HepG2 (cell line): Measurements from ENCODE around the gene IP6K3. TPM values are rescaled to one million over a fixed set of nuclear protein-coding genes. Genes with fewer than 3 reads are reported as not detected.

Experiments used
- ATAC-seq: fragments of 200-7000 bp; cut with Tn5 transposase; 3 replicates; pipeline ENCODE4 v1.9.1; 2020; ENCODE audit warnings: mild to moderate bottlenecking, moderate library complexity
- BruUV-seq: library from RNA; stranded (reverse); fragments of 400-500 nt; replicated peaks from 2 replicates; lab custom pipeline; 2021; lab: Mats Ljungman, UMichigan
- CTCF ChIA-PET: fragments of 300-600 bp; formaldehyde crosslinking; extraction: SDS; loops from one replicate; lab custom pipeline; 2021; ENCODE audit warnings: low total read pairs, inconsistent platforms, low intra/inter-chr PET ratio; lab: Yijun Ruan, JAX
- POLR2A ChIA-PET: fragments of 350-600 bp; sonication (Branson Sonifier 250); formaldehyde crosslinking; loops from one replicate; lab custom pipeline; 2020; ENCODE audit warnings: antibody characterized with exemption, inconsistent platforms; lab: Yijun Ruan, JAX
- DNase-seq: peaks from one replicate; pipeline ENCODE4 v3.0.0-alpha.2; 2015; ENCODE audit warnings: low spot score
- FAIRE-seq: peaks from 3 replicates; lab custom pipeline; 2011; peaks lifted over from hg19 to GRCh38; lab: Jason Lieb, UNC
- H2AFZ ChIP-seq: one replicate; pipeline ENCODE4 v1.6.1; 2011; ENCODE audit warnings: low read length, inconsistent platforms
- H3K27ac ChIP-seq: fragments of 300-600 bp; 3 replicates; pipeline ENCODE4 v1.8.0; 2011; ENCODE audit warnings: mixed run types, mild to moderate bottlenecking, mixed read lengths, low read length, inconsistent platforms; ENCODE audit not compliant: insufficient read depth; ENCODE audit errors: extremely low read length
- H3K27me3 ChIP-seq, 2 experiments: fragments of 200-600 bp in 1 of 2; 2 replicates in 1 of 2; 3 replicates in 1 of 2; pipeline versions ENCODE4 v1.6.0 to v1.8.0; 2011; ENCODE audit warnings: low read length in 2 of 2, mild to moderate bottlenecking in 2 of 2, moderate library complexity in 2 of 2, inconsistent platforms in 1 of 2; ENCODE audit not compliant: insufficient read depth in 2 of 2, control insufficient read depth in 1 of 2
- H3K36me3 ChIP-seq, 2 experiments: fragments of 200-600 bp in 1 of 2; replicated peaks in 1 of 2; 2 replicates in 1 of 2; 3 replicates in 1 of 2; pipeline versions ENCODE4 v1.5.1 to v1.8.0; 2011; ENCODE audit warnings: low read length in 2 of 2, inconsistent platforms in 1 of 2; ENCODE audit not compliant: insufficient read depth in 2 of 2, control insufficient read depth in 1 of 2
- H3K4me1 ChIP-seq: 2 replicates; pipeline ENCODE4 v1.5.1; 2012; ENCODE audit warnings: low read length, inconsistent platforms; ENCODE audit not compliant: insufficient read depth
- H3K4me2 ChIP-seq: 2 replicates; pipeline ENCODE4 v1.6.0; 2011; ENCODE audit warnings: low read depth, low read length, inconsistent platforms
- H3K4me3 ChIP-seq, 3 experiments: fragments of 200-600 bp in 1 of 3; sonication (generic), shearing (Covaris generic) in 1 of 3; replicated peaks in 1 of 3; 2 replicates each; pipeline ENCODE4 v1.5.1; 2011 to 2016; ENCODE audit warnings: low read length in 3 of 3, inconsistent platforms in 2 of 3, low read depth in 2 of 3, mild to moderate bottlenecking in 2 of 3, control low read depth in 1 of 3, mixed read lengths in 1 of 3; ENCODE audit not compliant: insufficient read depth in 1 of 3
- H3K79me2 ChIP-seq: one replicate; pipeline ENCODE4 v1.6.1; 2011; ENCODE audit warnings: low read length, inconsistent platforms; ENCODE audit not compliant: insufficient read depth
- H3K9ac ChIP-seq: 2 replicates; pipeline ENCODE4 v1.6.0; 2011; ENCODE audit warnings: mild to moderate bottlenecking, low read depth, low read length, inconsistent platforms; ENCODE audit not compliant: insufficient read depth
- H3K9me3 ChIP-seq: 2 replicates; pipeline ENCODE4 v1.5.1; 2012; ENCODE audit warnings: mild to moderate bottlenecking, low read length
- H4K20me1 ChIP-seq: 2 replicates; pipeline ENCODE4 v1.6.0; 2011; ENCODE audit warnings: inconsistent platforms, mild to moderate bottlenecking, low read length, moderate library complexity; ENCODE audit not compliant: insufficient read depth
- KDM6A ChIP-seq: IDR thresholded peaks from 2 replicates; pipeline ENCODE4 v1.6.1; 2016; ENCODE audit warnings: low read depth
- MTA1 ChIP-seq: sonication (generic); formaldehyde crosslinking; IDR thresholded peaks from 2 replicates; pipeline ENCODE4 v1.4.0; 2020; ENCODE audit warnings: missing genetic modification reagents, mild to moderate bottlenecking, borderline replicate concordance
- PHF8 ChIP-seq: sonication (generic); formaldehyde crosslinking; IDR thresholded peaks from 2 replicates; pipeline ENCODE4 v1.5.0; 2020; ENCODE audit warnings: missing genetic modification reagents
- TEAD3 ChIP-seq: optimal IDR thresholded peaks from 2 replicates; pipeline ENCODE3; 2016; ENCODE audit warnings: borderline replicate concordance
- ZNF180 ChIP-seq: sonication (generic); formaldehyde crosslinking; IDR thresholded peaks from 2 replicates; pipeline ENCODE4 v1.4.0; 2020; ENCODE audit warnings: low read depth, missing genetic modification reagents, borderline replicate concordance
- ZNF263 ChIP-seq: sonication (generic); formaldehyde crosslinking; IDR thresholded peaks from 2 replicates; pipeline ENCODE4 v1.4.0; 2020; ENCODE audit warnings: missing genetic modification reagents
- WGBS: methylation state at CpG from one replicate; pipeline ENCODE4 v1.1.6; 2017; ENCODE audit warnings: low lambda C conversion rate; 5-methylcytosine and 5-hydroxymethylcytosine counted together
- in situ Hi-C: cut with HindIII; loops from 2 replicates; pipeline ENCODE4 v1.10.0; 2017; ENCODE audit warnings: low pct_unique_long_range_greater_than_20kb; ENCODE audit not compliant: extremely low pct_ligation_motif_present
- intact Hi-C: fragments of 100-400 bp; cut with micrococcal nuclease; formaldehyde crosslinking; loops from one replicate; pipeline ENCODE4 v1.10.0; 2022; ENCODE audit not compliant: unreplicated experiment
- polyA plus RNA-seq, 8 experiments: library from polyadenylated mRNA; depleted of rRNA in 3 of 8; stranded (reverse) in 7 of 8; unstranded in 1 of 8; fragments of >200 nt; fragmentation: Illumina TruSeq in 4 of 8; extraction: Trizol in 4 of 8; gene quantifications; 2 replicates each; pipeline versions ENCODE4 v1.2.1 to v1.2.3, GENCODE V29; 2011 to 2016; ENCODE audit warnings: low read depth in 4 of 8, missing spikeins in 1 of 8, mixed read lengths in 1 of 8; ENCODE audit not compliant: insufficient read depth in 1 of 8
- total RNA-seq, 5 experiments: library from RNA; depleted of rRNA; stranded (reverse); fragments of >200 nt; fragmentation: Illumina TruSeq; extraction: Trizol; gene quantifications; 2 replicates each; pipeline ENCODE4 v1.2.3, GENCODE V29; 2016; ENCODE audit warnings: low read depth in 1 of 5
- TF ChIP-seq, protein P1 (sequence below): fragments of 450-650 bp; IDR thresholded peaks from 2 replicates; pipeline ENCODE4 v1.6.1; 2016
- TF ChIP-seq, protein P2 (sequence below): sonication (generic); formaldehyde crosslinking; IDR thresholded peaks from 2 replicates; pipeline ENCODE4 v1.9.0; 2021; ENCODE audit warnings: missing genetic modification reagents, mild to moderate bottlenecking, borderline replicate concordance
- TF ChIP-seq, protein P3 (sequence below): IDR thresholded peaks from 2 replicates; pipeline ENCODE4 v1.4.0; 2020; ENCODE audit warnings: mild to moderate bottlenecking, missing genetic modification reagents

IP6K3 gene
- total and polyA plus RNA-seq, 2 of the 13 experiments (the other 11 are each of a cell fraction or from before 2014, with no cell fraction given): 0.11 to 0.18 TPM

DNA sequence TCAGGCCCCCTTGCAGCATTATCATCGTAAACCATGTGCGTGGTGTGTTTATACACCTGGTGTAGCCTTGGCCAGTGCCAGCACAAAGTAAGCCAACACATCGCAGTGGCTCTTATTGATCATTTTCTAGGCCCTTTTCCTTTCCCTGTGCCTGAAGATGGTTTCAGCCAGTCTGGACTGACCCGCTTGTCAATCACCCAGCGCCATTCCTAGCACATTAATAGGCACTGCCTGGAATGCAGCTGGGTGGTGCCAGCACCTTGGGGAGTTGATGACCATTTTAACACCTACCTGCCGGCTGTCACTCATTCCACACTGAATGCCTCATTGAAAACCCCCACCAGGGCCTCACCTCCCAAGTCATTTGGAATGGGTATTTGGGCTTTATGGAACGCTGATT, 30.3 kb downstream of the IP6K3 start:
- WGBS: 49% methylated on average over 7 of the region's 7 CpGs
- in situ Hi-C loops (no loop called here), intact Hi-C loops (no loop called here)
- CTCF ChIA-PET: no interaction called here
- Histone ChIP-seq H3K36me3 (no peaks in the 10 kb centered on the region), H3K4me1 (peaks cover 43% of the 10 kb centered on the region), H3K27me3 (peaks cover 0 to 11% of the 10 kb centered on the region in 2 experiments; a peak in 1 of 5 replicates), H3K9me3 (no peaks in the 10 kb centered on the region), H2AFZ (no peak overlapping the region), H3K79me2 (no peaks in the 10 kb centered on the region), H3K4me3 (no peak overlapping the region), H3K4me2 (no peak overlapping the region), H3K27ac (no peak overlapping the region), H4K20me1 (no peaks in the 10 kb centered on the region), H3K9ac (no peak overlapping the region)
- no TSS peak for BruUV-seq
- DNase-seq (no peak), ATAC-seq (no peak), FAIRE-seq (no peak)
- POLR2A ChIA-PET: no interaction called here
- TF ChIP-seq ZNF180 (CRISPR knock-in tag): no peak
- TF ChIP-seq, protein P1, sequence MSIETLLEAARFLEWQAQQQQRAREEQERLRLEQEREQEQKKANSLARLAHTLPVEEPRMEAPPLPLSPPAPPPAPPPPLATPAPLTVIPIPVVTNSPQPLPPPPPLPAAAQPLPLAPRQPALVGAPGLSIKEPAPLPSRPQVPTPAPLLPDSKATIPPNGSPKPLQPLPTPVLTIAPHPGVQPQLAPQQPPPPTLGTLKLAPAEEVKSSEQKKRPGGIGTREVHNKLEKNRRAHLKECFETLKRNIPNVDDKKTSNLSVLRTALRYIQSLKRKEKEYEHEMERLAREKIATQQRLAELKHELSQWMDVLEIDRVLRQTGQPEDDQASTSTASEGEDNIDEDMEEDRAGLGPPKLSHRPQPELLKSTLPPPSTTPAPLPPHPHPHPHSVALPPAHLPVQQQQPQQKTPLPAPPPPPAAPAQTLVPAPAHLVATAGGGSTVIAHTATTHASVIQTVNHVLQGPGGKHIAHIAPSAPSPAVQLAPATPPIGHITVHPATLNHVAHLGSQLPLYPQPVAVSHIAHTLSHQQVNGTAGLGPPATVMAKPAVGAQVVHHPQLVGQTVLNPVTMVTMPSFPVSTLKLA: peak; percentile 46

DNA sequence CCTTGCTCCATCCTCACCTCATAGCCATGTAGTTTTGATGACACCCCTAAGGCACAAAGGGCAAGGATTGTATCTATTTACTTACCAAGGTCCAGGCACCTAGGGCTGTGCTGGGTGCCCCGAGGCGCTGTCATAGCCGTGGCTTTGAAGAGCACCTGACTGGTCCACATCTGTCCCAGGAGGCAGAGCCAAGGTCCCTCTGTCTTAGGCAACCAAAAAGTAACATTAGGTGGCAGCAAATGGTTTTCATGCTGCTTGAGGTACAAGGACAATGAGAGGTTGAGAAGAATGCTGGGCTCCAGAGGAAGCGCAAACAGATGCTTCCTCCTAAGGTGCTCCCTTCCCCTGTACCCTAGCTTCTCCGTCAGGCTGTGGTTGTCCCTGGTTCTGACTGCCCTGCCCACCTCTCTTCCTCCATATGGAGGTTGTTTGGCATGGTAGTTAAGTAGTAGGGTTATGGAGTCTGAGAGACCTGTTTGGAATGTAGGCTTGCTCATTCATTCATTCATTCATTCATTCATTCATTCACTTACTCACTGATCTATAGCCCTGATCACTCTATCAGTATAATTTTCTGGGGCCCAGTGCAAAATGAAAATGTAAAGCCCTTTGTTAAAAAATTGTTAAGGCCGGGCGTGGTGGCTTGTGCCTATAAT, 32.2 kb downstream of the IP6K3 start:
- peak; percentile 56 for ATAC-seq
- Histone ChIP-seq H3K9ac (no peak overlapping the region), H3K27me3 (peaks cover 0 to 5% of the 10 kb centered on the region in 2 experiments; a peak in 1 of 5 replicates), H4K20me1 (no peaks in the 10 kb centered on the region), H3K79me2 (peaks cover 14% of the 10 kb centered on the region), H2AFZ (no peak overlapping the region), H3K9me3 (no peaks in the 10 kb centered on the region), H3K36me3 (peaks cover 0 to 5% of the 10 kb centered on the region in 2 experiments; a peak in 3 of 5 replicates), H3K4me3 (no peak overlapping the region), H3K27ac (no peak overlapping the region), H3K4me1 (peaks cover 61% of the 10 kb centered on the region), H3K4me2 (no peak overlapping the region)
- intact Hi-C loops: no loop called here
- no TSS peak for BruUV-seq
- 43% methylated on average over 7 of the region's 7 CpGs for WGBS
- no peak for FAIRE-seq
- DNase-seq: peak; percentile 45
- ChIA-PET CTCF (interaction anchor here (1.7 kb wide), 1 partner anchor 48 kb away, joined by 9 read pairs; no protein-coding TSS in a partner anchor), POLR2A (no interaction called here)
- in situ Hi-C loops: loop anchor here (5.0 kb wide), 1 partner anchor 48 kb away; no protein-coding TSS in a partner anchor
- TF ChIP-seq, protein P2, sequence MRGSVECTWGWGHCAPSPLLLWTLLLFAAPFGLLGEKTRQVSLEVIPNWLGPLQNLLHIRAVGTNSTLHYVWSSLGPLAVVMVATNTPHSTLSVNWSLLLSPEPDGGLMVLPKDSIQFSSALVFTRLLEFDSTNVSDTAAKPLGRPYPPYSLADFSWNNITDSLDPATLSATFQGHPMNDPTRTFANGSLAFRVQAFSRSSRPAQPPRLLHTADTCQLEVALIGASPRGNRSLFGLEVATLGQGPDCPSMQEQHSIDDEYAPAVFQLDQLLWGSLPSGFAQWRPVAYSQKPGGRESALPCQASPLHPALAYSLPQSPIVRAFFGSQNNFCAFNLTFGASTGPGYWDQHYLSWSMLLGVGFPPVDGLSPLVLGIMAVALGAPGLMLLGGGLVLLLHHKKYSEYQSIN (CRISPR knock-in tag): no peak
- TF ChIP-seq MTA1 (CRISPR knock-in tag): peak; percentile 54; the same call in 1 of the 2 replicates
- peak; percentile 23 for TF ChIP-seq TEAD3 (CRISPR knock-in tag)
- peak; percentile 63 for TF ChIP-seq ZNF263
- no peak for TF ChIP-seq PHF8 (CRISPR knock-in tag)
- TF ChIP-seq, protein P3, sequence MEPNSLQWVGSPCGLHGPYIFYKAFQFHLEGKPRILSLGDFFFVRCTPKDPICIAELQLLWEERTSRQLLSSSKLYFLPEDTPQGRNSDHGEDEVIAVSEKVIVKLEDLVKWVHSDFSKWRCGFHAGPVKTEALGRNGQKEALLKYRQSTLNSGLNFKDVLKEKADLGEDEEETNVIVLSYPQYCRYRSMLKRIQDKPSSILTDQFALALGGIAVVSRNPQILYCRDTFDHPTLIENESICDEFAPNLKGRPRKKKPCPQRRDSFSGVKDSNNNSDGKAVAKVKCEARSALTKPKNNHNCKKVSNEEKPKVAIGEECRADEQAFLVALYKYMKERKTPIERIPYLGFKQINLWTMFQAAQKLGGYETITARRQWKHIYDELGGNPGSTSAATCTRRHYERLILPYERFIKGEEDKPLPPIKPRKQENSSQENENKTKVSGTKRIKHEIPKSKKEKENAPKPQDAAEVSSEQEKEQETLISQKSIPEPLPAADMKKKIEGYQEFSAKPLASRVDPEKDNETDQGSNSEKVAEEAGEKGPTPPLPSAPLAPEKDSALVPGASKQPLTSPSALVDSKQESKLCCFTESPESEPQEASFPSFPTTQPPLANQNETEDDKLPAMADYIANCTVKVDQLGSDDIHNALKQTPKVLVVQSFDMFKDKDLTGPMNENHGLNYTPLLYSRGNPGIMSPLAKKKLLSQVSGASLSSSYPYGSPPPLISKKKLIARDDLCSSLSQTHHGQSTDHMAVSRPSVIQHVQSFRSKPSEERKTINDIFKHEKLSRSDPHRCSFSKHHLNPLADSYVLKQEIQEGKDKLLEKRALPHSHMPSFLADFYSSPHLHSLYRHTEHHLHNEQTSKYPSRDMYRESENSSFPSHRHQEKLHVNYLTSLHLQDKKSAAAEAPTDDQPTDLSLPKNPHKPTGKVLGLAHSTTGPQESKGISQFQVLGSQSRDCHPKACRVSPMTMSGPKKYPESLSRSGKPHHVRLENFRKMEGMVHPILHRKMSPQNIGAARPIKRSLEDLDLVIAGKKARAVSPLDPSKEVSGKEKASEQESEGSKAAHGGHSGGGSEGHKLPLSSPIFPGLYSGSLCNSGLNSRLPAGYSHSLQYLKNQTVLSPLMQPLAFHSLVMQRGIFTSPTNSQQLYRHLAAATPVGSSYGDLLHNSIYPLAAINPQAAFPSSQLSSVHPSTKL (CRISPR knock-in tag): peak; percentile 48; the same call in 1 of the 2 replicates
- TF ChIP-seq KDM6A (CRISPR knock-in tag): peak; percentile 14; the same call in 1 of the 2 replicates
